ENCODE results near the gene CPNE8.

DNA sequence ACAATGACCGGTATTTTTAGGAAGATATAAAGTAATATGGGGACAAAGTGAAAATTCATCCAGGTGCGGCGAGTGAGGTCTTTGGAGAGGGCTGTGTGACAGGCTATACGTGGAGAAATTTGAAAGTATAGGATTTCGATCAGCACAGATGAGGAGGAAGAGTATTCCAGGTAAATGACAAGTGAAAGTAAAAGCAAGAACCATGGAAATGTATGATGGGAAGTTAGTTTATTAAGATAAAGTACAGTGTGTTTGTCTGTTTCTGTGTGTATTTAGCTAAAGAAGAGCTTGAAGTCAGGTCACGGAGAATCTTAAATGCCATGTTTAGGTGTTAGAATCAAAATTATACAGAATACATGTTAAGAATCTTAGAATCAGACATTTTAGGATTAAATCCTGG is 239.0 kb downstream of the CPNE8 start:
- TF ChIP-seq POLR2AphosphoS5 (IDR thresholded peaks at IDR 0.05; ENCODE audit: low read depth, low read length) = no peak
- TF ChIP-seq POLR2A (IDR thresholded peaks at IDR 0.05; ENCODE audit: low read depth, low read length) = no peak

All from GM12892 (cell line).